Mammary epithelial cell (primary cell): ENCODE results near the gene KRTAP9-8.
"Not testable (repeated sequence)": the region's sequence is repeated elsewhere in the genome, so short reads cannot be mapped to it uniquely, and the experiment has no call there.

ENCODE experiments used
- EZH2 ChIP-seq: IDR thresholded peaks from 2 replicates; pipeline ENCODE4 v1.6.1; 2012; ENCODE audit warnings: low read length, inconsistent platforms, borderline replicate concordance
- TF ChIP-seq, protein P1 (sequence below), 2 donors: IDR thresholded peaks in 1 of 2; conservative IDR thresholded peaks in 1 of 2; 2 replicates each; pipeline ENCODE4 v1.5.1; 2011 to 2012; ENCODE audit warnings: inconsistent platforms in 2 of 2, low read length in 2 of 2, mild to moderate bottlenecking in 2 of 2, control low read depth in 1 of 2, low read depth in 1 of 2; ENCODE audit not compliant: insufficient read depth in 1 of 2; ENCODE audit errors: extremely low read depth in 1 of 2

- TF ChIP-seq, protein P1, sequence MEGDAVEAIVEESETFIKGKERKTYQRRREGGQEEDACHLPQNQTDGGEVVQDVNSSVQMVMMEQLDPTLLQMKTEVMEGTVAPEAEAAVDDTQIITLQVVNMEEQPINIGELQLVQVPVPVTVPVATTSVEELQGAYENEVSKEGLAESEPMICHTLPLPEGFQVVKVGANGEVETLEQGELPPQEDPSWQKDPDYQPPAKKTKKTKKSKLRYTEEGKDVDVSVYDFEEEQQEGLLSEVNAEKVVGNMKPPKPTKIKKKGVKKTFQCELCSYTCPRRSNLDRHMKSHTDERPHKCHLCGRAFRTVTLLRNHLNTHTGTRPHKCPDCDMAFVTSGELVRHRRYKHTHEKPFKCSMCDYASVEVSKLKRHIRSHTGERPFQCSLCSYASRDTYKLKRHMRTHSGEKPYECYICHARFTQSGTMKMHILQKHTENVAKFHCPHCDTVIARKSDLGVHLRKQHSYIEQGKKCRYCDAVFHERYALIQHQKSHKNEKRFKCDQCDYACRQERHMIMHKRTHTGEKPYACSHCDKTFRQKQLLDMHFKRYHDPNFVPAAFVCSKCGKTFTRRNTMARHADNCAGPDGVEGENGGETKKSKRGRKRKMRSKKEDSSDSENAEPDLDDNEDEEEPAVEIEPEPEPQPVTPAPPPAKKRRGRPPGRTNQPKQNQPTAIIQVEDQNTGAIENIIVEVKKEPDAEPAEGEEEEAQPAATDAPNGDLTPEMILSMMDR (conservative IDR thresholded peaks at IDR 0.05 in 1 of 2, IDR thresholded peaks at IDR 0.05 in 1 of 2; ENCODE audit: extremely low read depth in 1 of 2, insufficient read depth in 1 of 2, low read depth in 1 of 2, low read length in 2 of 2), result not testable (repeated sequence)
- TF ChIP-seq EZH2, result not testable (repeated sequence)
Measured at GRCh38 chr17:41275648-41276190, 37.9 kb downstream of the KRTAP9-8 start, which contains the start of gene KRTAP9-7.
